Endothelial cell (in vitro differentiated cells): Measurements from ENCODE around the gene TLCD3A. TPM values are rescaled to one million over a fixed set of nuclear protein-coding genes. Genes with fewer than 3 reads are reported as not detected.

Experiments
- DNase-seq: peaks from one replicate; pipeline ENCODE4 v3.0.0; 2021; ENCODE audit warnings: low spot score
- H3K27ac Mint-ChIP-seq: one replicate; pipeline ENCODE4 v1.8.0; 2021; ENCODE audit warnings: mixed read lengths, inconsistent platforms; ENCODE audit not compliant: unreplicated experiment
- H3K27me3 Mint-ChIP-seq: one replicate; pipeline ENCODE4 v1.8.0; 2021; ENCODE audit warnings: mild to moderate bottlenecking, moderate library complexity, mixed read lengths, inconsistent platforms; ENCODE audit not compliant: unreplicated experiment
- H3K36me3 Mint-ChIP-seq: one replicate; pipeline ENCODE4 v1.8.0; 2021; ENCODE audit warnings: mild to moderate bottlenecking, low read depth, mixed read lengths, inconsistent platforms; ENCODE audit not compliant: unreplicated experiment
- H3K4me1 Mint-ChIP-seq: one replicate; pipeline ENCODE4 v1.8.0; 2021; ENCODE audit warnings: mild to moderate bottlenecking, mixed read lengths, inconsistent platforms; ENCODE audit not compliant: unreplicated experiment
- H3K4me3 Mint-ChIP-seq: one replicate; pipeline ENCODE4 v1.8.0; 2021; ENCODE audit warnings: mild to moderate bottlenecking, mixed read lengths, inconsistent platforms; ENCODE audit not compliant: unreplicated experiment
- H3K9me3 Mint-ChIP-seq: one replicate; pipeline ENCODE4 v1.8.0; 2021; ENCODE audit warnings: mixed read lengths, inconsistent platforms; ENCODE audit not compliant: unreplicated experiment
- total RNA-seq: library from RNA; stranded (reverse); fragmentation: NEBNext Ultra II Directional; extraction: Animal tissue kit (Norgen Biotek cat#: 25700); gene quantifications from one replicate; pipeline ENCODE4 v1.2.1, GENCODE V29; 2021; ENCODE audit not compliant: unreplicated experiment
- TF ChIP-seq, protein P1 (sequence below): fragments of 200-600 bp; sonication (generic); IDR thresholded peaks from one replicate; pipeline ENCODE4 v1.5.0; 2021; ENCODE audit warnings: antibody characterized with exemption; ENCODE audit not compliant: unreplicated experiment

Gene TLCD3A
- total RNA-seq, 1 donor from 2014 or later = 24.6 TPM

DNA sequence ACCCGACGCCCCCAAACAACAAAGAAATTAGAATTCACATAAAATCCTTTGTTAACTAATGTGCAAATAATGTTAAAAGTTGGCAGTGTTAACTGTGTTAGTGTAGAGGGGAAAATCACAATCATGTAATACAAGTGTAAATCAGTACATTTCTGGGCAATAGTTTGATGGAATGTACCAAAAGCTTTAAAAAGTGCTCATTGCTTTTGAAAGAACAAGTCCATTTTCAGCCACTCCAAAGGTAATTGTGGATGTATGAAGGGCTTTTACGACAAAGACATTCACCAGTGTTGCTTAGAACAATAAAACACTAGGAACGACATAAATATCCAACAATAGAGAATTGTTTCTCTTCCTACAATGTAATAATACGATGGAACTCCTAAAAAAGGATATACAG is 40.6 kb downstream of the TLCD3A start:
- H3K4me3 Mint-ChIP-seq = no peak overlapping the region
- H3K4me1 Mint-ChIP-seq = no peaks in the 10 kb centered on the region
- no peaks in the 10 kb centered on the region for H3K27me3 Mint-ChIP-seq
- peaks cover 54% of the 10 kb centered on the region for H3K36me3 Mint-ChIP-seq
- DNase-seq = no peak
- TF ChIP-seq, protein P1, sequence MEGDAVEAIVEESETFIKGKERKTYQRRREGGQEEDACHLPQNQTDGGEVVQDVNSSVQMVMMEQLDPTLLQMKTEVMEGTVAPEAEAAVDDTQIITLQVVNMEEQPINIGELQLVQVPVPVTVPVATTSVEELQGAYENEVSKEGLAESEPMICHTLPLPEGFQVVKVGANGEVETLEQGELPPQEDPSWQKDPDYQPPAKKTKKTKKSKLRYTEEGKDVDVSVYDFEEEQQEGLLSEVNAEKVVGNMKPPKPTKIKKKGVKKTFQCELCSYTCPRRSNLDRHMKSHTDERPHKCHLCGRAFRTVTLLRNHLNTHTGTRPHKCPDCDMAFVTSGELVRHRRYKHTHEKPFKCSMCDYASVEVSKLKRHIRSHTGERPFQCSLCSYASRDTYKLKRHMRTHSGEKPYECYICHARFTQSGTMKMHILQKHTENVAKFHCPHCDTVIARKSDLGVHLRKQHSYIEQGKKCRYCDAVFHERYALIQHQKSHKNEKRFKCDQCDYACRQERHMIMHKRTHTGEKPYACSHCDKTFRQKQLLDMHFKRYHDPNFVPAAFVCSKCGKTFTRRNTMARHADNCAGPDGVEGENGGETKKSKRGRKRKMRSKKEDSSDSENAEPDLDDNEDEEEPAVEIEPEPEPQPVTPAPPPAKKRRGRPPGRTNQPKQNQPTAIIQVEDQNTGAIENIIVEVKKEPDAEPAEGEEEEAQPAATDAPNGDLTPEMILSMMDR = no peak
- H3K9me3 Mint-ChIP-seq = no peaks in the 10 kb centered on the region
- H3K27ac Mint-ChIP-seq = no peak overlapping the region

DNA sequence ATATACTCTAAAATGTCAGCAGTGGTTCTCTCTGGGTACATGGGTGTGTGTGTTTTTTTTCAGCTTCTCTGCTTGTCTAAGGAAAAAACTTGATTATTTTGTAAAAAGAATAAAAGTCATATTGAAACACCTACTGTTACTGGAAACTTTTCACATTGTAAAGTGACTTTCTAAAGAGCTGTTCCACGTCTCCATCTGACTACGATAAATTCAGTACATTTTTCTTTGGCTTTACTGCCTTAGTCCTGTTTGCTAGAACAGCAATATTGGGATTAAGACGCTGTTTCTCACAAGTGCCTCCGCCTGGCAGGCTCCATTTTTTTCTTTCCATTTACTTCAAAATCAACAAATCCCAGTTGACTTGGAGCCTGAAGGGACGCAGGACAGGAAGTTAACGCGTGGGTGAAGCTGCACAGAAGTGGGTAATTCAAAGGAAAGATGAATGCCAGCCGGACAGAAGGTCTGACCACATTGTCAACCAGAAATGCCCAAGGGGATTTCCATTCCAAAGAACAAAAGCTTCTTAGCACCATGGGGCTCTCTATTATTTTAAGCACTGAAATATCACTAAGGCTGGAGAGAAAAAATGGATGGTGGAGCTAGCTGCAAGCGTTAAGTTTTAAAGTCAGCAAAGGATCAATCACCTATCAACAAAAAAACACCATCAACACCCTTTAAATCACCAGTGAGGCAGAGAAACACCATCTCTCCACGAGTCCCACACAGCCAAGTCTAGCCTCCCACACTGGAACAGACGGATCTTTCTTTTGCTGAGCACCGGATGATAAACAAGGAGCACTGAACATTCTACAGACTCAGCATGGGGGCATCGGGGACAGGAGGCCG is 41.3 kb downstream of the TLCD3A start:
- H3K27ac Mint-ChIP-seq = no peak overlapping the region
- TF ChIP-seq, protein P1 = no peak
- H3K27me3 Mint-ChIP-seq = no peaks in the 10 kb centered on the region
- H3K36me3 Mint-ChIP-seq = peaks cover 58% of the 10 kb centered on the region
- no peak for DNase-seq
- no peaks in the 10 kb centered on the region for H3K4me1 Mint-ChIP-seq
- H3K9me3 Mint-ChIP-seq = no peaks in the 10 kb centered on the region
- H3K4me3 Mint-ChIP-seq = no peak overlapping the region

DNA sequence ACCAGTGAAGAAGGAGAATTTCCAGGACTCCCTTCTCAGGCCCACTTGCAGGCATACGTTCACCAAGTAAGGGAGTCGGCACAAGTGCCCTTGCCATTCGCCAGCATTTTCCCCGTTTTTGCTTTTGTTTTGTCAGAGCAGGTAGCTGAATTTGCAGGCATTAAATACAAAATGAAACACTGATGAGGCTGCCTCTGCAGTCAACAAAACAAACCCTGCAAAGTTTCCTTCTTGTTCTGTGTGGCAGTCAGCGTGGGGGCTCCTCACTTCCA is 41.9 kb downstream of the TLCD3A start:
- TF ChIP-seq, protein P1 = no peak
- Mint-ChIP-seq H3K4me1 (no peaks in the 10 kb centered on the region), H3K9me3 (no peaks in the 10 kb centered on the region), H3K27ac (no peak overlapping the region), H3K4me3 (no peak overlapping the region), H3K27me3 (no peaks in the 10 kb centered on the region), H3K36me3 (peaks cover 53% of the 10 kb centered on the region)
- no peak for DNase-seq

DNA sequence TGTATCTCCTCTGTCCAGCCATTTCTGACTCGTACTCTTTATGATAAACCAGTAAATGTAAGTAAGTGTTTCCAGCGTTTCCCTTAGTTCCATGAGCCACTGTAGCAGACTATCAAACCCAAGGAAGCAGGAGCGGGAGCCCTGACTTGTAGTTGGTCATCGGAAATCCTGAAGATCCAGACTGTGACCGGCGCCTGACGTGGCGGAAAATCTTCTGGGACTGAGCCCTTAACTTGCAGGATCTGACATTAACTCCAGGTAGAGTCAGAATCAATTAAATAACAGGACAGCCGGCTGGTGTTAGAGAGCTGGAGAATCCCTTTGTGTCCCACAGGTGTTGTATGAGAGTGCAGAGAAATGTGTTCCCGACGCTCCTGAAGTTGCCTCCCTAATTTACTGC is 45.7 kb downstream of the TLCD3A start:
- Mint-ChIP-seq H3K4me3 (no peak overlapping the region), H3K36me3 (peaks cover 32% of the 10 kb centered on the region), H3K4me1 (peaks cover 10% of the 10 kb centered on the region), H3K27me3 (peaks cover 8% of the 10 kb centered on the region), H3K27ac (peak overlapping the region; percentile 7), H3K9me3 (no peaks in the 10 kb centered on the region)
- DNase-seq = no peak
- TF ChIP-seq, protein P1 = no peak

DNA sequence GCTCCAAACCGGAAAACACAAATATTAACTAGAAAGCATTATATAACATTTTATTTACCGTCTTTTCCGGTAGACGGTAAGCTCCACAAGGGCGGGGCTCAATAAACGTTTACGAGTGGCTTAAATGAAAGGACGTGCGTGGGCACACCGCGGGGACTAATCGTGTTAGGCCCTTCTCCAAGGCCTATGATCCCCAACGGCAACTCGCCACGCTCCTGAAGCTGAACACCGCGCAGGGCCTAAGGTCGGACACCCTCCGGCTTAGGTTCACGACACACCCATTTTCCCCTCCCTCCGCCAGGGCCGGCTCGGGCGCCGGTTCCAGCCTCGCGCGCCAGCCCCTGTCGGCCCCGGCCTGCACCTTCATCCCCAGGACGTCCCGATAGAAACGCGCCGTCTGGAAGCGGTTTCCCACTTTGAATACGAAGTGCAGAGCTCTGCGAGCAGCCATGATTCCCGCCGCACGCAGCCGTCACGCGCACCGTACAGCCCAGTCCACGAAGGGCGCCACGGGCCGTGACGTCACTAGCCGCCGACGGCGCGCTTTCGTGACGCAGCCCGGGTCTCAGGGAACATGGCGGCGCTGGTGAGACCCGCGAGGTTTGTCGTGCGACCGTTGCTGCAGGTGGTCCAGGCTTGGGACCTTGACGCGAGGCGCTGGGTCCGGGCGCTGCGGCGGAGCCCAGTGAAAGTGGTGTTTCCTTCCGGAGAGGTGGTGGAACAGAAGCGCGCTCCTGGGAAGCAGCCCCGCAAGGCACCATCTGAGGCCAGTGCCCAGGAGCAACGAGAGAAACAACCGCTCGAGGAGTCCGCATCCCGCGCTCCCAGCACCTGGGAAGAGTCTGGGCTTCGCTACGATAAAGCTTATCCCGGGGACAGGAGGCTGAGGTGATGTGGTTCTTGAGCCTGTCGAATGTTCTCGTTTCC is 49.7 kb downstream of the TLCD3A start, which contains the start of the genes GLOD4 and MRM3:
TSS of gene GLOD4 (minus strand) at position 476 of the 927 bp plus-strand sequence. CDS start at position 451, 25 bp downstream.
TSS of gene MRM3 (plus strand) at position 549 of the 927 bp plus-strand sequence. CDS start at position 575, 26 bp downstream.
- H3K36me3 Mint-ChIP-seq = peaks cover 14% of the 10 kb centered on the region
- H3K4me3 Mint-ChIP-seq = peak within 1 kb of the TSS; percentile 94
- H3K27me3 Mint-ChIP-seq = peaks cover 8% of the 10 kb centered on the region
- TF ChIP-seq, protein P1 = peak; percentile 48
- H3K4me1 Mint-ChIP-seq = peaks cover 14% of the 10 kb centered on the region
- peak; percentile 95 for DNase-seq
- peak within 1 kb of the TSS; percentile 91 for H3K27ac Mint-ChIP-seq
- H3K9me3 Mint-ChIP-seq = no peaks in the 10 kb centered on the region
